Mesenchymal stem cell (in vitro differentiated cells and primary cell): ENCODE measurements around the gene DMAP1.

Experiments used
- DNase-seq: peaks from one replicate; pipeline ENCODE4 v3.0.0-alpha.2; 2013
- H2AFZ ChIP-seq: one replicate; pipeline ENCODE4 v1.6.1; 2013; ENCODE audit warnings: low read depth, mild to moderate bottlenecking, control low read depth, inconsistent platforms, low read length, moderate library complexity
- H2AK5ac ChIP-seq: 2 replicates; pipeline ENCODE4 v1.6.1; 2013; ENCODE audit warnings: low read length, moderate library complexity, mild to moderate bottlenecking, inconsistent platforms; ENCODE audit not compliant: severe bottlenecking
- H2BK120ac ChIP-seq: one replicate; pipeline ENCODE4 v1.6.1; 2013; ENCODE audit warnings: low read depth, mild to moderate bottlenecking, inconsistent platforms, low read length, moderate library complexity
- H2BK12ac ChIP-seq, 2 experiments: one replicate each; pipeline ENCODE4 v1.6.1; 2013; ENCODE audit warnings: inconsistent platforms in 2 of 2, low read length in 2 of 2, mild to moderate bottlenecking in 2 of 2, moderate library complexity in 2 of 2, control low read depth in 1 of 2
- H2BK15ac ChIP-seq: one replicate; pipeline ENCODE4 v1.6.1; 2013; ENCODE audit warnings: mild to moderate bottlenecking, low read depth, inconsistent platforms; ENCODE audit not compliant: poor library complexity, severe bottlenecking
- H2BK5ac ChIP-seq: 2 replicates; pipeline ENCODE4 v1.6.1; 2013; ENCODE audit warnings: low read depth, mild to moderate bottlenecking, low read length, control low read depth, inconsistent platforms; ENCODE audit not compliant: poor library complexity, severe bottlenecking
- H3K14ac ChIP-seq, 2 experiments: one replicate each; pipeline ENCODE4 v1.6.1; 2013; ENCODE audit warnings: inconsistent platforms in 2 of 2, low read length in 2 of 2, control low read depth in 1 of 2, mild to moderate bottlenecking in 1 of 2, moderate library complexity in 1 of 2
- H3K18ac ChIP-seq, 2 experiments: one replicate each; pipeline ENCODE4 v1.6.1; 2013; ENCODE audit warnings: inconsistent platforms in 2 of 2, low read length in 2 of 2, control low read depth in 1 of 2, low read depth in 1 of 2, mild to moderate bottlenecking in 1 of 2
- H3K23ac ChIP-seq, 2 experiments: one replicate each; pipeline ENCODE4 v1.6.1; 2013; ENCODE audit warnings: inconsistent platforms in 2 of 2, low read length in 2 of 2, mild to moderate bottlenecking in 2 of 2, moderate library complexity in 2 of 2, control low read depth in 1 of 2
- H3K27ac ChIP-seq: 2 replicates; pipeline ENCODE4 v1.5.1; 2013; ENCODE audit warnings: mild to moderate bottlenecking, moderate library complexity, low read length, control low read depth, inconsistent platforms; ENCODE audit not compliant: poor library complexity, severe bottlenecking
- H3K27me3 ChIP-seq, 2 experiments: 2 replicates each; pipeline versions ENCODE4 v1.6.1 to v1.7.0; 2013; ENCODE audit warnings: low read length in 2 of 2, mild to moderate bottlenecking in 2 of 2, moderate library complexity in 2 of 2, control low read depth in 1 of 2, inconsistent platforms in 1 of 2; ENCODE audit not compliant: control insufficient read depth in 1 of 2, insufficient read depth in 1 of 2
- H3K36me3 ChIP-seq, 2 experiments: 2 replicates each; pipeline versions ENCODE4 v1.6.1 to v1.7.0; 2013; ENCODE audit warnings: low read length in 2 of 2, control low read depth in 1 of 2, inconsistent platforms in 1 of 2, low read depth in 1 of 2, mild to moderate bottlenecking in 1 of 2; ENCODE audit not compliant: insufficient read depth in 2 of 2, control insufficient read depth in 1 of 2
- H3K4ac ChIP-seq, 2 experiments: one replicate each; pipeline ENCODE4 v1.6.1; 2013; ENCODE audit warnings: inconsistent platforms in 2 of 2, low read length in 2 of 2, mild to moderate bottlenecking in 2 of 2, moderate library complexity in 2 of 2, control low read depth in 1 of 2, low read depth in 1 of 2
- H3K4me1 ChIP-seq: 2 replicates; pipeline ENCODE4 v1.6.1; 2013; ENCODE audit warnings: low read depth, low read length, control low read depth; ENCODE audit not compliant: control insufficient read depth, insufficient read depth
- H3K4me2 ChIP-seq: 2 replicates; pipeline ENCODE4 v1.6.1; 2013; ENCODE audit warnings: low read length, mild to moderate bottlenecking, inconsistent platforms; ENCODE audit not compliant: poor library complexity, severe bottlenecking
- H3K4me3 ChIP-seq, 2 experiments: 2 replicates each; pipeline versions ENCODE4 v1.5.1 to v1.7.0; 2013; ENCODE audit warnings: low read length in 2 of 2, mild to moderate bottlenecking in 2 of 2, control low read depth in 1 of 2, low read depth in 1 of 2; ENCODE audit not compliant: insufficient read depth in 1 of 2
- H3K79me1 ChIP-seq: replicated peaks from 2 replicates; pipeline ENCODE4 v1.6.1; 2013; ENCODE audit warnings: mild to moderate bottlenecking, control low read depth, low read length, inconsistent platforms; ENCODE audit not compliant: poor library complexity, severe bottlenecking
- H3K9ac ChIP-seq: 2 replicates; pipeline ENCODE4 v1.7.0; 2013; ENCODE audit warnings: mild to moderate bottlenecking, low read length, moderate library complexity
- H3K9me3 ChIP-seq: 2 replicates; pipeline ENCODE4 v1.7.0; 2013; ENCODE audit warnings: mild to moderate bottlenecking, low read length; ENCODE audit not compliant: control insufficient read depth
- H4K8ac ChIP-seq: one replicate; pipeline ENCODE4 v1.6.1; 2013; ENCODE audit warnings: inconsistent platforms, mild to moderate bottlenecking, low read length, moderate library complexity
- H4K91ac ChIP-seq: one replicate; pipeline ENCODE4 v1.6.1; 2013; ENCODE audit warnings: mild to moderate bottlenecking, low read length, inconsistent platforms
- WGBS: methylation state at CpG from one replicate; pipeline ENCODE4 v1.1.7; 2013; ENCODE audit warnings: mixed read lengths; 5-methylcytosine and 5-hydroxymethylcytosine counted together

Gene DMAP1

DNA sequence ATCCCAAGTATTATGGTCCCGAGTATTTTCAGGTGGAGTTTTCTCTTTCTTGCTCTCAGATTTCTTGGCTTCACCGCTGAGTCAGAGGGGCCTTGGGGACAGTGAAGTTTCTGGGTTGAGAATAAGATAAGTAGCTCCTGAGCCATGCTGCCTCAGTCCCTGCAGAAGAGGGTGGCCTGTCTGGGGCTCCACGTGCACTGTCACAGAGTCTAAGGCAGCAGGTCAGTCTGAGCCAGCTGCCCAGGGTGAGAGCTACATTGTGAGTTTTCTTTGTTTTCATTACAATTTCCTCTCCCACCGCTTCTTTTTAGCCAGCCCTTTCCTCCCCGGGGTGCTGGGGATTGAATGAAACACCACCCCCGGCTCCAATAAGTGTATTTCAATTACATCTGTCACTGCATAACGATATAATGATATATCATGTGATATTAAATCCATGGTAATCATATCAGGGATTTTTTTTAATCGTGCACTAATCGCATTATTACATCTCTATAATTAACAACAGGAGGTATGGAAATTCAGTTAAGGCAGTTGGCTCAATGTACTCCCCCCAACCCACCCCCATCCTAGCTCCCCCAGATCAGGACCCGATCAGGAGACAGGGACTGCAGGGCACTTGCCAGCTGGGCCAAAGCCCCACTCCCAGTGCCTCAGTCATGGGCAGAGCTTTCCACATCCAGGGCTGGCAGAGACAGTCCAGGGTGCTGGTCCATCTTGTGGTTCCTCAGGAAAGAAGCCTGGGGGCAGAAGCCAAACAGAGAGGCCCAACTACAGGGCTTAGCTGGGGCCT lies 43.7 kb downstream of the DMAP1 start:
- Histone ChIP-seq H3K27me3 (no peaks in the 10 kb centered on the region), H3K14ac (no peak overlapping the region), H2BK120ac (no peak overlapping the region), H3K4me1 (no peaks in the 10 kb centered on the region), H3K79me1 (peaks cover 15% of the 10 kb centered on the region), H3K27ac (no peak overlapping the region), H3K9ac (no peak overlapping the region), H3K36me3 (peaks cover 29 to 32% of the 10 kb centered on the region in 2 experiments), H4K91ac (no peak overlapping the region), H3K23ac (no peak overlapping the region), H4K8ac (no peak overlapping the region), H3K9me3 (no peaks in the 10 kb centered on the region), H3K4me3 (no peak overlapping the region), H2AFZ (no peak overlapping the region), H2BK15ac (no peak overlapping the region), H3K4me2 (no peak overlapping the region), H2AK5ac (no peak overlapping the region), H3K18ac (no peak overlapping the region), H2BK5ac (no peak overlapping the region), H3K4ac (no peak overlapping the region), H2BK12ac (no peak overlapping the region)
- WGBS = 94% methylated on average over 7 of the region's 10 CpGs
- DNase-seq = no peak

DNA sequence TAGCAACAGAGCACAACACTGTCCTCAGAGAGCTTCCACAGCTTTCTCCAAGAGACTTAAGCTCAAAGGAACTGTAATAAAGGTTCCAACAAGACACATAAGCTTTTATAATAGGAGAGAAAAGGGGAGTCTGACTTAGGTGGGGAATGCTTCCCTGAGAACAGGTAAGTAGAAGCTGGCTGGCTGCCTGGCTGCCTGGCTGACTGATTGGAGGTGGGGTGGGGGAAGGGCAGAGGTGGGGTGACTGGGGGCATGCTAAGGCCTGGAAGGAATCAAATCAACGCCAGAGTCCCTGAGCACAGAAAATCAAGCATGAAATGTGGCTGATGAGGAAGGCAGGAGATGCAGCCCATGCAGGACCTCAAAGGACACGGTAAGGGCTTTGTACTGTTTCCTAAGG lies 45.8 kb downstream of the DMAP1 start:
- Histone ChIP-seq H2BK12ac (no peak overlapping the region), H3K4me3 (no peak overlapping the region), H2AFZ (no peak overlapping the region), H3K4me2 (no peak overlapping the region), H2AK5ac (no peak overlapping the region), H3K4me1 (no peaks in the 10 kb centered on the region), H3K27ac (no peak overlapping the region), H3K27me3 (no peaks in the 10 kb centered on the region), H3K23ac (no peak overlapping the region), H3K79me1 (peaks cover 23% of the 10 kb centered on the region), H3K14ac (no peak overlapping the region), H3K36me3 (peaks cover 25 to 38% of the 10 kb centered on the region in 2 experiments), H2BK15ac (no peak overlapping the region), H3K4ac (no peak overlapping the region), H2BK5ac (no peak overlapping the region), H2BK120ac (no peak overlapping the region), H3K9ac (no peak overlapping the region), H4K8ac (no peak overlapping the region), H3K9me3 (no peaks in the 10 kb centered on the region), H4K91ac (no peak overlapping the region), H3K18ac (no peak overlapping the region)
- WGBS = 100% methylated on average over 2 of the region's 2 CpGs
- DNase-seq = no peak

DNA sequence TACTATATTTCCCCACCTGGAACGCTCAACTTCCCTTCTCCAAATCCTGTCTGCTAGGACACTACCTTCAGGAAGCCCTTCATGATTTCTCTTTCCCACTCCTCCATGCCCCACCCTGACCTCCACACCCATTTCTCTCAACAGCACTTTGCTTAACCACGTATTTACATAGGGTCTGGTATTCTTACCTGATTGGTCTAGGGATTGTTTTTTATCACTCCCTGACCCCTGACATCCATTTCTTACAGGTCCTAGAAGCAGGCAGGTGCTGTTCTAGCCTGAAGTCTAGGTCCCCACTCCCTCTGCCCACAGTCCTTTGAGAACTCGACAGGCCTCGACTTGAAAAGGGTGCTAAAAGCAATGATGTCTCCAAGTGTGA lies 47.5 kb downstream of the DMAP1 start:
- no peak overlapping the region for H3K27ac ChIP-seq
- no peak overlapping the region for H3K4me2 ChIP-seq
- H2BK120ac ChIP-seq = no peak overlapping the region
- no peak overlapping the region for H3K23ac ChIP-seq
- no peak overlapping the region for H3K4ac ChIP-seq
- H3K14ac ChIP-seq = no peak overlapping the region
- 92% methylated on average over 4 of the region's 4 CpGs for WGBS
- H3K9me3 ChIP-seq = no peaks in the 10 kb centered on the region
- no peak overlapping the region for H2BK5ac ChIP-seq
- H4K91ac ChIP-seq = no peak overlapping the region
- H3K4me3 ChIP-seq = no peak overlapping the region
- H3K9ac ChIP-seq = no peak overlapping the region
- no peak overlapping the region for H4K8ac ChIP-seq
- DNase-seq = no peak
- H3K4me1 ChIP-seq = no peaks in the 10 kb centered on the region
- H3K79me1 ChIP-seq = peaks cover 29% of the 10 kb centered on the region
- no peak overlapping the region for H2AFZ ChIP-seq
- H2AK5ac ChIP-seq = no peak overlapping the region
- H3K18ac ChIP-seq = no peak overlapping the region
- H2BK15ac ChIP-seq = no peak overlapping the region
- H2BK12ac ChIP-seq = no peak overlapping the region
- H3K36me3 ChIP-seq = peaks cover 15 to 40% of the 10 kb centered on the region in 2 experiments
- no peaks in the 10 kb centered on the region for H3K27me3 ChIP-seq

DNA sequence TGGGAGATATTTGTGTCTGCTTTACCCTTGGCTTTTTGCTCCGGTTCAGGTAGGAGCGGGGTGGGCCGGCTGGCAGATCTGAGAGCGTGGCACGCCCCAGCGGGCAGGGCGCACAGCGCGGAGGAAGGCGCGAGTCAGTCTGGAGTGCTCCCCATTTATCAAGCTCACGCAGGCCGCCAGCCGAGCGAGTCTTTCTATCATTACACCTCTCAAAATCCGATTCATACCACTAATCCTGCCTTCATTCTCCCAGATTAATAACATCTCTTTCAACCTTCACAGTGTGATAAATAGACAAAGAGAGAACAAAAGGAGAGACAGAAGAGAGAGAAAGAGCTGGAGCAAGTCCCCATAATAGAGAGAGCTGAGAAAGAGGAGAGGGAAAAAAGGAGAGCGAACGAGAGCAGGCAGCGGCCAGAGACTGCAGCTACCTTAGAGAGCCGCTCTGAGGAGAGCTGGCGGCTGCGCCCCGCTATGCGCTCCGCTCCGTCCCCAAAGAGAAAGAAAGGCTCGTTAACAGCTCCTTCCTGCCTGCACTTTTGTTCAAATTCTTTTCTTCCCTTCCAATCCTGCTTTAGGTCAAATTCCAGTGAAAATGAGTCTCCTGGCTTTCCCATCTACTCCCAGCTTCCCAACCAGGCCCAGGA lies 48.0 kb downstream of the DMAP1 start:
- no peak overlapping the region for H3K4me2 ChIP-seq
- H4K8ac ChIP-seq = no peak overlapping the region
- H3K18ac ChIP-seq = no peak overlapping the region
- DNase-seq = no peak
- H3K4me1 ChIP-seq = no peaks in the 10 kb centered on the region
- H3K4ac ChIP-seq = no peak overlapping the region
- H2AFZ ChIP-seq = no peak overlapping the region
- H3K27me3 ChIP-seq = no peaks in the 10 kb centered on the region
- no peak overlapping the region for H2BK120ac ChIP-seq
- 98% methylated on average over 21 of the region's 27 CpGs for WGBS
- no peak overlapping the region for H2AK5ac ChIP-seq
- no peak overlapping the region for H3K27ac ChIP-seq
- no peak overlapping the region for H3K4me3 ChIP-seq
- H3K36me3 ChIP-seq = peaks cover 13 to 37% of the 10 kb centered on the region in 2 experiments
- no peak overlapping the region for H3K9ac ChIP-seq
- no peaks in the 10 kb centered on the region for H3K9me3 ChIP-seq
- peaks cover 29% of the 10 kb centered on the region for H3K79me1 ChIP-seq
- H3K23ac ChIP-seq = no peak overlapping the region
- no peak overlapping the region for H2BK5ac ChIP-seq
- H3K14ac ChIP-seq = no peak overlapping the region
- H2BK12ac ChIP-seq = no peak overlapping the region
- H4K91ac ChIP-seq = no peak overlapping the region
- H2BK15ac ChIP-seq = no peak overlapping the region
